SK-N-SH (cell line): Measurements from ENCODE around the gene BRME1. TPM values are rescaled to one million over a fixed set of nuclear protein-coding genes. Genes with fewer than 3 reads are reported as not detected.

Experiments
- CTCF ChIA-PET: fragments of 300-600, 350-600 bp; formaldehyde crosslinking; extraction: SDS; loops from one replicate; lab custom pipeline; 2021; lab: Yijun Ruan, JAX
- POLR2A ChIA-PET: fragments of 350-600 bp; sonication (Branson Sonifier 250); formaldehyde crosslinking; extraction: SDS; loops from one replicate; lab custom pipeline; 2020; ENCODE audit warnings: antibody characterized with exemption, inconsistent platforms; lab: Yijun Ruan, JAX
- DNase-seq: peaks from one replicate; pipeline ENCODE4 v3.0.0; 2012
- H2AFZ ChIP-seq: fragments of 200-600 bp; sonication (generic); 2 replicates; pipeline ENCODE4 v1.8.1; 2016; ENCODE audit warnings: antibody characterized with exemption, mild to moderate bottlenecking, low read depth
- H3F3A ChIP-seq: fragments of 200-600 bp; sonication (generic); replicated peaks from 2 replicates; pipeline ENCODE3; 2016; ENCODE audit warnings: antibody characterized with exemption, mild to moderate bottlenecking; ENCODE audit not compliant: insufficient read depth
- H3K27ac ChIP-seq, 2 experiments: fragments of 200-500 bp in 1 of 2; fragments of 200-600 bp in 1 of 2; sonication (Bioruptor generic) in 1 of 2; sonication (generic), shearing (Covaris generic) in 1 of 2; 2 replicates each; pipeline versions ENCODE4 v1.5.1 to v1.6.1; 2014 to 2016; ENCODE audit warnings: low read depth in 2 of 2, inconsistent platforms in 1 of 2, low read length in 1 of 2, mild to moderate bottlenecking in 1 of 2, mixed read lengths in 1 of 2
- H3K27me3 ChIP-seq: fragments of 200-600 bp; sonication (generic), shearing (Covaris generic); 2 replicates; pipeline ENCODE4 v1.6.1; 2016; ENCODE audit warnings: mixed run types; ENCODE audit not compliant: insufficient read depth
- H3K36me3 ChIP-seq, 2 experiments: fragments of 200-500 bp in 1 of 2; fragments of 200-600 bp in 1 of 2; sonication (Bioruptor generic) in 1 of 2; sonication (generic) in 1 of 2; replicated peaks in 1 of 2; 2 replicates each; pipeline versions ENCODE3 to v1.5.1; 2014 to 2016; ENCODE audit warnings: low read length in 1 of 2, mild to moderate bottlenecking in 1 of 2; ENCODE audit not compliant: insufficient read depth in 2 of 2, control insufficient read depth in 1 of 2
- H3K4me1 ChIP-seq, 2 experiments: fragments of 200-500 bp in 1 of 2; fragments of 200-600 bp in 1 of 2; sonication (Bioruptor generic) in 1 of 2; sonication (generic), shearing (Covaris generic) in 1 of 2; 2 replicates each; pipeline versions ENCODE4 v1.5.1 to v1.6.1; 2014 to 2016; ENCODE audit warnings: low read depth in 1 of 2, low read length in 1 of 2, mixed run types in 1 of 2; ENCODE audit not compliant: insufficient read depth in 2 of 2, control insufficient read depth in 1 of 2
- H3K4me2 ChIP-seq: fragments of 200-600 bp; sonication (generic), shearing (Covaris generic); 2 replicates; pipeline ENCODE4 v1.6.1; 2017; ENCODE audit warnings: mixed run types
- H3K4me3 ChIP-seq, 2 experiments: fragments of 200-500 bp in 1 of 2; fragments of 200-600 bp in 1 of 2; sonication (Bioruptor generic) in 1 of 2; sonication (generic), shearing (Covaris generic) in 1 of 2; 2 replicates each; pipeline versions ENCODE4 v1.5.1 to v1.8.1; 2014 to 2016; ENCODE audit warnings: low read depth in 2 of 2, inconsistent platforms in 1 of 2, low read length in 1 of 2, mild to moderate bottlenecking in 1 of 2, mixed read lengths in 1 of 2, moderate library complexity in 1 of 2
- H3K79me2 ChIP-seq: fragments of 200-600 bp; sonication (generic); 2 replicates; pipeline ENCODE4 v1.8.1; 2017; ENCODE audit warnings: mild to moderate bottlenecking; ENCODE audit not compliant: insufficient read depth
- H3K9ac ChIP-seq: fragments of 200-600 bp; sonication (generic); 2 replicates; pipeline ENCODE4 v1.6.1; 2017; ENCODE audit warnings: mixed run types
- H3K9me2 ChIP-seq: fragments of 200-600 bp; sonication (generic); 2 replicates; pipeline ENCODE4 v1.6.1; 2017; ENCODE audit warnings: mixed run types
- H3K9me3 ChIP-seq: fragments of 200-600 bp; sonication (generic); 2 replicates; pipeline ENCODE4 v1.6.1; 2017; ENCODE audit warnings: mixed run types, mild to moderate bottlenecking, moderate library complexity
- H4K20me1 ChIP-seq: fragments of 200-600 bp; sonication (generic); 2 replicates; pipeline ENCODE4 v1.6.1; 2017; ENCODE audit warnings: mild to moderate bottlenecking, mixed run types; ENCODE audit not compliant: insufficient read depth
- CHD2 ChIP-seq: fragments of 150-350 bp; IDR thresholded peaks from 2 replicates; pipeline ENCODE4 v1.6.1; 2018; ENCODE audit warnings: low read length; ENCODE audit not compliant: partially characterized antibody
- ELF1 ChIP-seq: IDR thresholded peaks from 2 replicates; pipeline ENCODE4 v1.4.0; 2012
- EP300 ChIP-seq, 2 experiments: IDR thresholded peaks; 2 replicates each; pipeline versions ENCODE4 v1.4.0 to v1.6.1; 2012; ENCODE audit warnings: borderline replicate concordance in 1 of 2, low read depth in 1 of 2, low read length in 1 of 2
- FOSL2 ChIP-seq: IDR thresholded peaks from 2 replicates; pipeline ENCODE4 v1.4.0; 2012; ENCODE audit warnings: low read depth, mild to moderate bottlenecking, moderate library complexity, borderline replicate concordance
- FOXM1 ChIP-seq: IDR thresholded peaks from 2 replicates; pipeline ENCODE4 v1.4.0; 2012; ENCODE audit warnings: low read depth, mild to moderate bottlenecking
- JUND ChIP-seq: IDR thresholded peaks from 2 replicates; pipeline ENCODE4 v1.4.0; 2012
- NRF1 ChIP-seq: IDR thresholded peaks from 2 replicates; pipeline ENCODE4 v1.6.1; 2012; ENCODE audit warnings: low read depth, mild to moderate bottlenecking, low read length
- PBX3 ChIP-seq: IDR thresholded peaks from 2 replicates; pipeline ENCODE4; 2012
- POLR2AphosphoS5 ChIP-seq: IDR thresholded peaks from 2 replicates; pipeline ENCODE4 v1.6.1; 2012; ENCODE audit warnings: low read depth, low read length
- RAD21 ChIP-seq: IDR thresholded peaks from 2 replicates; pipeline ENCODE4 v1.6.1; 2012; ENCODE audit warnings: mild to moderate bottlenecking, low read length
- TEAD4 ChIP-seq: IDR thresholded peaks from 2 replicates; pipeline ENCODE4 v1.4.0; 2012; ENCODE audit warnings: mild to moderate bottlenecking, borderline replicate concordance; ENCODE audit not compliant: insufficient read depth
- ZBTB33 ChIP-seq: IDR thresholded peaks from 2 replicates; pipeline ENCODE4 v1.4.0; 2012; ENCODE audit warnings: low read depth, borderline replicate concordance
- WGBS: methylation state at CpG from one replicate; pipeline ENCODE4 v1.1.6; 2017; ENCODE audit warnings: low lambda C conversion rate; 5-methylcytosine and 5-hydroxymethylcytosine counted together
- polyA plus RNA-seq, 3 experiments: library from polyadenylated mRNA; depleted of rRNA; stranded (reverse); fragments of >200 nt; gene quantifications; 2 replicates each; pipeline ENCODE4 v1.2.3, GENCODE V29; 2012

Gene BRME1
- polyA plus RNA-seq, 1 of the 3 experiments (the other 2 are of a cell fraction): 1.5 TPM

GRCh38 chr19:13938301-13939064 lies 32.6 kb upstream of the BRME1 start, which contains the start of gene PODNL1:
Gene PODNL1 (minus strand): TSS chr19:13938417. CDS start chr19:13938181, 236 bp downstream.
- Histone ChIP-seq H4K20me1 (no peaks in the 10 kb centered on the region), H3K4me3 (peak within 1 kb of the TSS; percentile 24 to 57), H3K4me1 (peaks cover 0 to 26% of the 10 kb centered on the region in 2 experiments; a peak in 1 of 4 replicates), H3K9me2 (no peaks in the 10 kb centered on the region), H3K27ac (peak within 1 kb of the TSS; percentile 29 to 86; a peak in 3 of 4 replicates), H3K4me2 (peak within 1 kb of the TSS; percentile 72; the same call in 1 of the 2 replicates), H3K27me3 (no peaks in the 10 kb centered on the region), H3F3A (no peaks in the 10 kb centered on the region), H2AFZ (peak within 1 kb of the TSS; percentile 81; the same call in 1 of the 2 replicates), H3K9ac (no peak within 1 kb of the TSS), H3K36me3 (no peaks in the 10 kb centered on the region), H3K9me3 (no peaks in the 10 kb centered on the region), H3K79me2 (no peaks in the 10 kb centered on the region)
- DNase-seq: peak; percentile 86
- 18% methylated on average over 16 of the region's 21 CpGs for WGBS
- ChIA-PET POLR2A (interaction anchor here (0.6 to 2.2 kb wide), 9 partner anchors 9 to 164 kb away, joined by 3 to 24 read pairs (median 3); partner anchors contain the start of genes C19orf53, DCAF15 and IL27RA), CTCF (interaction anchor here (0.6 to 2.4 kb wide), 16 partner anchors 10 to 134 kb away, joined by 3 to 17 read pairs (median 4); partner anchors contain the start of genes DCAF15, IL27RA and MISP3)
- no peak for TF ChIP-seq NRF1
- no peak for TF ChIP-seq JUND
- peak in 1 of 2 experiments; percentile 24; a peak in 1 of 4 replicates for TF ChIP-seq EP300 (IDR thresholded peaks at IDR 0.05; ENCODE audit: borderline replicate concordance in 1 of 2, low read depth in 1 of 2, low read length in 1 of 2)
- TF ChIP-seq ELF1: no peak
- peak; percentile 11; the same call in 1 of the 2 replicates for TF ChIP-seq POLR2AphosphoS5
- TF ChIP-seq FOXM1: no peak
- TF ChIP-seq ZBTB33: no peak
- TF ChIP-seq TEAD4: no peak
- peak; percentile 24; the same call in 1 of the 2 replicates for TF ChIP-seq RAD21
- TF ChIP-seq FOSL2: no peak
- TF ChIP-seq PBX3: no peak
- TF ChIP-seq CHD2: no peak
